SKM-1 (cell line): Measurements from ENCODE around the gene PLTP.

Experiments used
- DNase-seq: peaks from one replicate; lab custom pipeline; 2025; ENCODE audit not compliant: unreplicated experiment; lab: John Stamatoyannopoulos, UW

Gene PLTP

DNA sequence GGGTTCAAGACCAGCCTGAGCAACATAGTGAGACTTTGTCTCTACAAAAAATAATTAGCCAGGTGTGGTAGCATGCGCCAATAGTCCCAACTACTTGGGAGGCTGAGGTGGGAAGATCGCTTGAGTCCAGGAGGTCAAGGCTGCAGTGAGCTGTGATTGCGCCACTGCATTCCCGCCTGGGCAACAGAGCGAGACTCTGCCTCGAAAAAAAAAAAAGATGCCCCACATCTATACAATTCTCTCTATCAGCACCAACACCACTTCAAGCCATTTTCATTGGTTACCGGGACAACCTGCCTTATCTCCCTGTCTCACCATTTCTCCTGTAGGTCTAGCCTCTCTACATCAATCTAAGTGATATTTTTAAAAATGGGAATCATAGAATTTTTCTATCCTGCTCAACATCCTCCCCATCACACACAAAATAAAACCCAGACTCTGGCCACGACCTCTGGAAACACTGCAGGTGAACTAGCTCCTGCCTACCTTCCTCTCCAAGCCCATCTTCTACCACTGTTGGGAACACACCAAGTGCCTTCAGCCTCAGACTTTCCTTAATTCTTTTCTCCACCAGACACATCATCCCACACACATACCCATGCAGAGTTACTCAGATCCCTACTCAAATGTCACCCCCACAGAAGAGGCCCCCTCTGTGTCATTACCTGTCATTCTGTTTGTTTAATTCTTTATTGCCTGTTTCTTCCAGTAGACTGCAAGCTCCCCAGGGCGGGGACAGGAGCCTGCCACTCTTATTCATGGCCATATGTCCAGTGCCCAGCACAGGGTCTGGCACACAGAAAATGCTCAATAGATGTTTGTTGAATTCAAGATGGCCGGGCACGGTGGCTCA is 9.6 kb upstream of the PLTP start:
- DNase-seq: no peak

DNA sequence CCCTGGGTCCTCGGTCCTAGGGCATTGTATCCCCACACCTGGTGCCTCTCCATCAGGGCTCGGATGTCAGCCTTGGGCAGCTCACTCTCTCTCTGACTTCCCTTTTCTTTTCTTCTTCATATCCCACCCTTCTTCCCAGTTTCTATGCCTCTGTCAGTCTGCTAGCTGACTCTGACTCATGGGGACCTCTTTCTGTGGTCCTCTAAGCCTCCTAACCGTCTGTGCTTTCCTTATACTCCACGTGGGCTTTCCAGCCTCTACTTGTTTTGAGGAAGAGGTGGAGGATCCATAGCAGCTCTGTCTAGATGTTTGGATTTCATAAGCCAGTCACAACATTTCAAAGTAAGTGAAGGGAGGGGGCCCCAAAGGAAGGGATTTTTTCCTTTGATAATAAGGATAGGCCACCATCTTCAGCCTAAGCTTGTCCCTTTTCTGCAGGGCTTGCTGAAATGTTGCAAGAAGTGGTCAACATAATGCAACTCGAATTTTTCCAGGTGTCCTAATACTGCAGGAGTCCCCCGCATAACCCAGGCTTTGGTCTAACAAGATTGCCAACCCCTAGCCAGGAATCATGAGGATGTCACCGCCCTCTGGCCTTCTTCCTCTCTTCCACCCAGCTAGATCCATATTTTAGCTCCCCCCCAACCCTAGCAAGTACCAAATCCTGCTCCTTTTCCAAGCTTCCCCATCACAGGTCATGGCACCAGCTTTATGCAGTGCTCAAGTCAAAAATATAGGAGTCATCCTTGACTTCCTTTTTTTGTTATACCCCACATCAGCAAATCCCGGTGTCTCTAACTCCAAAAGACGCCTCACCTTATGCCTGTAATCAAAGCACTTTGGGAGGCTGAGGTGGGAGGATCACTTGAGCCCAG is 8.7 kb upstream of the PLTP start:
- DNase-seq: no peak

DNA sequence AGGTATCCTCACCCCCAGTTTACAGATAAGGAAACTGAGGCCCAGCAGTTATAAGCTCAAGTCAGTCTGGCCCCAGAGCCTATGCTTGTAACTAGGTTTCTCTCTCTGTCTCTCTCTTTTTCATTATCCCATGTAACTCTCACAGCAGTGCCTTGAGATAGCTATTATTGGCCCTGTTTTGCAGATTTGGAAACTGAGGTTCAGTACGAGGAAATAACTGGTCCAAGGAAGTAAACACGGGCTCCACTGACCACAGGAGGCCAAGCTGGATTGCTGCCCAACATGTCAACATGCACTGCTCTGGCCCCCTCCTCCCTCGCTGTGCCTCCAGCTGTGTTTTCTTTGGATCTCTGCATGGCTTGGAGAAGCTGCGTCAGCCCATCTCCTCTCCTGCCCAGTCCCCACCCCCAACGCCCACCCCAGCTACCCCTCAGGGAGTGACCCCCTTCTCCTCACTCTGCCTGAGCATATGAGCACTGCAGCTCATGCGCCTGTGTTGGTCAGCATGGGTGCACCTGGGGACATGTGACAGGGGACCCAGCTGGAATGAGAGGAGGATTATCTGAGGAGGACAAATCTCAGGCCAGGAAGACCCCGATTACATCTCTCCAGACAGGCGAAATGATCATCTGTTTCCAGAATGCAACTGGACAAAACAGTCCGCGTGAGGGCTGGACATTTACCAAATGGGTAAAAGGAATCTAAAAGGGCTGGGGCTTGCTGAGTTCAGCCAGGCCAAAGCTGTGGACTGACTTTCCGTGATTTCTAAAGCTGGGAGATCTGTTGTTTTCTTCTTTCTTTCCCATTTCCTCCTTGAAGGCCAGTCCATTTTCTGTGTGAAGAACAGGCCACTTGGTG is 7.8 kb upstream of the PLTP start:
- no peak for DNase-seq

DNA sequence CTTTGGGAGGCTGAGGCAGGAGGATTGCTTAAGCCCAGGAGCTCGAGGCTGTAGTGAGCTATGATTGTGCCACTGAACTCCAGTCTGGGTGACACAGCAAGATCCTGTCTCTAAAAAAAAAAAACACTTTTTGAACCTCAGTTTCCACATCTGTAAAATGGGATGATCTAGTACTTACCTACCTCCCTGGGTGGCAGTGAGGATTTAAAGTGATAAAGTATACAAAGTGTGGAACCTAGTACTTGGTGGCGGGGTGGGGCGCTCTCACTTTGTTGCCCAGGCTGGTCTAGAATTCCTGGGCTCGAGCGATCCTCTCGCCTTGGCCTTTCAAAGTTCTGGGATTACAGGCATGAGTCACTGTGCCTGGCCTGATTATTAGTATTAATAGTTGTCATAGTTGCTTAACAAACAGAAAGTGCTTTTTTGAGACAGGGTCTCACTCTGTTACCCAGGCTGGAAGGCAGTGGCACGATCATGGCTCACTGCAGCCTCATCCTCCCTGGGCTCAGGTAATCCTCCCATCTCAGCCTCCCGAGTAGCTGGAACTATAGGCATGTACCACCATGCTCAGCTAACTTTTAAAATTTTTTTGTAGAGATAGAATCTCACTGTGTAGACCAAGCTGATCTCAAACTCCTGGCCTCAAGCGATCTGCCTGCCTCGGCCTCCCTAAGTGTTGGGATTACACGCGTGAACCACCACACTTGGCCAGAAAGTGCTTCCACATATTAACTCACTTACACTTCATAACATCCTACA is 7.0 kb upstream of the PLTP start:
- DNase-seq: no peak

DNA sequence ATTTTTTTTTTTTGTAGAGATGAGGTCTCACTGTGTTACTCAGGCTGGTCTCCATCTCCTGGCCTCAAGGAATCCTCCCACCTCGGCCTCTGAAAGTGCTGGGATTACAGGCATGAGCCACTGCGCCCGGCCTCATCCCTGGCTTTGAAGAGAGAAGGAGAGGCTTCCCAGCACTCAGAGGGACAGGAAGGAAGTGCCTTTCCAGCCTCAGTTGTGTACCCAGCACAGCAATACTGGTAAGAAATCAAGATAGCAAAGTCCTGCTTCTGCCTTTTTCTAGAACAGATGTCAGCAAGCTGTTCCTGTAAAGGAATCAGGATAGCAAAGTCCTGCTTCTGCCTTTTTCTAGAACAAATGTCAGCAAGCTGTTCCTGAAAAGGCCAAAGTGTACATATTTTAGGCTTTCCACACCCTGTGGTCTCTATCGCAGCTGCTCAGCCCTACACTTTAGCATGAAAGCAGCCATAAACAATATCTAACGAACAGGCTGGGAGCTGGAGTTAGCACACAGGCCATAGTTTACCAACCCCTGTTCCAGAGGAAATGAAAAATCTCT is 6.3 kb upstream of the PLTP start:
- DNase-seq: no peak

DNA sequence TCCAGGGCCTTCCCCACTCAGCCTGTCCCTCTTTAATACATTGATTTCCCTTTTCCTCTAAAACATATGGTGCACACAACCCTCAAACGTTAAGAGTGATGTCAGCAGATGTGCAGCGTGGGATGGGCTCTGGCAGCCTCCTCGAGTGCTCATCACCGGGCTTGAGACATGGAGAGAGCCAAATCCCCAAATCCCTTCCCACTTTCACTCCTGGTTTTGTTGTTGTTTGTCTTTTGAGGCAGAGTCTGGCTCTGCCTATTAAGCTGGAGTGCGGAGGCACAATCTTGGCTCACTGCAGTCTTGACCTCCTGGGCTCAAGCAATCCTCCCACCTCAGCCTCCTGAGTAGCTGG is 5.8 kb upstream of the PLTP start:
- no peak for DNase-seq

DNA sequence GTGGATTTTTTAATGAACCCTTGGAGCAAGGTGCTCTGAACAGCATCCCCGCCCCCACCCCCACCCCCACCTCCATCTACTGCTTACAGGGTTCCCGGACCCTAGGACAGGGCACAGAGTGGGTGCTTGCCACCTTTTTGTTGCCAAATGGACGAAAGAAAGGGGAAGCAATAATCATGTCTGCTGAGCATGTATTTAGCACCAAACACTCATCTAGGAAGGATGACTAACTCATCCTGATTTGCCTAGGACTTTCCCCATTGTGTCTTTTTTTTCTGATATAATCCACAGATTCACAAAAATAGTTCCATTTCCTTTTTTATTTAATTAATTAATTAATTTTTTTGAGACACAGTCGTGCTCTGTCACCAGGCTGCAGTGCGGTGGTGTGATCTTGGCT is 1.2 kb upstream of the PLTP start:
- DNase-seq: no peak

DNA sequence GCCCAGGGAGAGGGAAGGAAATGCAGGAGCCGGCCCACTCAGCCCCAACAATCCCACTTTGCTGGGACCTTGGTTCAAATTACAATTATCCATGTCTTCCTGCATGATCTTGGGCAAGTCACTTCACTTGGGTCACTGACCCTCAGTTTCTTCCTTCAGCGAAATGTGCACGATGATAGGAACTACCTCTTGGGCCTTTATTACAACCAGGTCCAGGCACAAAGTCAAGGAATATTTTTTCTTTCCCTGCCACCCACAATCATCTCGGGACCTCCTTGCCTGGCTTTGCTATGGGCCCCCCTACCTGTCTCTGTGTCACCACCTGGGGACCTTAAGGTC is 358 bp upstream of the PLTP start:
- DNase-seq: no peak

DNA sequence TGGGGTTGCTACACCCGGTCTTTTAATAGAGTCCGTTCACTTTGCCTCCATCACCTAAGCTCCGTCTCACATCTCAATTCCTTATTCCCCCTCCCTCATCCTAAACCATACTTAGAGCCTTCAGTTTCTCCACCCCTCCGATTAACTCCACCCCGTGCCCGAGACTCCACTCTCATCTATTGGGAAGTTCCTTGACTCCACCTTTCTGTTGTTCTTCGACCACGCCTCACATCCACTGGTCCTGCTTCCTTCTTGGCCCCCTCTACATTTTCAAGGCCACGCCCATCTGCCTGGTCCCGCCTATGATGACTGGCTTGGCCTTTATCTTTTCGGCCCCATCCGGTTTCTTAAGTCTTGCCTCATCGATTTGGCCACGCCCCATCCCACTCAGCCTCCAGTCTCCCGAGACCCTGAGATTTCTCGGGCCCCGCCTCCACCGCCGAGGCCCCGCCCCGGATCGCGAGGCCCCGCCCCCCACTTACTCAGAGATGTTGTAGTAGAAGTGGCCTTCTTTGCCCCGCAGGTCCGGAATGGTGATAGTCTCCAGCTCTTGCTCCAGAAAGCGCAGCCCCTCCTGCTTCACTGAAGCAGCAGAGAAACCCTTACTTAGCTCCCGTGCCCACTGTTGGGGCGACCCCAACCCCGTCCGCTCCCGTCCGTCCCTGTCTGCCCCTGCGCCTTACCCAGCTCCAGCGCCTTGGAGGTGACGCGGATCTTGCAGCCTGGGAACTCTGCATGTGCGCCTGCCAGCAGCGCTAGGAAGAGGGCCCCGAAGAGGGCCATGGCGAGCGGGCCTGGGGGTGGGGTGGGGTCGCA is 1.1 kb downstream of the PLTP start:
- peak; percentile 98 for DNase-seq

DNA sequence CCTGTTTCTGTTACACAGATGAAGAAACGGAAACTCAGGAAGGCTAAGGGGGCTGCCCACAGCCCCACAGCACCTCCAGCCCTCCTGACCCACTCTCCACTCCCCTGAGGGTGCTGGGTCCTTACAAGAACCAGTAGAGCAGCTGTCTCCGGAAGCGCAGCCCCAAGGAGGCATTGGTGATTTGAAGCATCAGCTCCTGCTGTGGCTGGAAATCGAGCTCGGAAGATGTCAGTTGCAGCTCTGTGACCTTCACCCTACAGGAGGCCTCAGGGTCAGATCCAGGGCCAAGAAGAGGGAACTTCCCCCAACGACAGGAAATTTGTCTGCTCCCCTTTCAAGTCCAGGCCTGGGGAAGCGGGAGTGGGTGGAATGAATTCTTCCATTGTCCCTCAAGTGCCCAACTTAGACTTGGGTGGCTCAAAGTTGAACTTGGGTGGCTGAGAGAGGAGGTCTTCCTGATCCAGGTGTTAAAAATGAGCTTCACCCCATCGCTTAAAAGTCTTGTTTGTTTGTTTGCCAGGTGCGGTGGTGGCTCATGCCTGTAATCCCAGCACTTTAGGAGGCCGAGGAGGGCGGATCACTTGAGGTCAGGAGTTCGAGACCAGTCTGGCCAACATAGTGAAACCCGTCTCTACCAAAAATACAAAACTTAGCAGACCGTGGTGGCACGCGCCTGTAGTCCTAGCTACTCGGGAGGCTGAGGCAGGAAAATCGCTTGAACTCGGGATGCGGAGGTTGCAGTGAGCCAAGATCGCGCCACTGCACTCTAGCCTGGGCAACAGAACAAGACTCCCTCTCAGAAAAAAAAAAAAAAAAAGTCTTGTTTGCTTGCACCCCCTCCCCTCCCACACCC is 1.9 kb downstream of the PLTP start:
- DNase-seq: no peak

DNA sequence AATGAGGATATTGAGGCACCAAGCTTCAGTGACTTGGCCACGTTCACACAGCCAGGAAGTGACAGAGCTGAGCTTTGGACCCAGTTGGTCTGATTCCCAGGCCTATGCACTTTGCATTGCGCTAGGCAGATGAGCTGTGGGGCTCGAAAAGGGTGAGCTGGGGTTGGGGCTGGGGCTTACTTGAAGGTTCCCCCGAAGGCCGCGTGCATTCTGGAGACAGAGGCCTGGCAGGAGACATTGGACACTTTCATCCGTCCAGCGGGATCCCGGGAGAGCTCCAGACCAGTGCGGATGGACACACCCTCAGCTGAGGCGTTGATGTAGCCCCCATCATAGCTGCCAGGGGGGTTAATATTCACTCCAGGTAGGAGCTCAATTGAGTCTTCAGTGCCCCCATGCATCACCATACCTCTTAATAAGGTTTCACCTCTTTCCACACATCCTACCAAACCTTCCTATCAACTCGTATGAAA is 2.6 kb downstream of the PLTP start:
- no peak for DNase-seq

DNA sequence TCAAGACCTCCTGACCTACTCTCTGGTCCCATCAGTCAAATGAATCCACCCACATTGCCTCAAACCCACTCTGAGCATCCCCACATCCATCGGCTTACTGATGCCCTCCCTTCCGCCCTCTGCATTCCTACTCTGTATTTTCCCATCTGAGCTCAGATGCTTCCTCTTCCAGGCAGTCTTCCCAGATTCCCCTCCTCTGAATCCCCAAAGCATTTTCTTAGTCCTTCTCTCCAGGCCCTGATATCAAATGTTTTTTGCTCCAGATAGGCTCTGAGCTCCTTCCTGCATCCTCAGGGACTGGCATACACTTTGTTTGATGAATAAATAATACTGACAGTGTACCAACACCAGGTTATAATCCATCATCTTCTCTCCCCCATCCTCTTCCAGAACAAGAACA is 3.9 kb downstream of the PLTP start:
- DNase-seq: no peak

DNA sequence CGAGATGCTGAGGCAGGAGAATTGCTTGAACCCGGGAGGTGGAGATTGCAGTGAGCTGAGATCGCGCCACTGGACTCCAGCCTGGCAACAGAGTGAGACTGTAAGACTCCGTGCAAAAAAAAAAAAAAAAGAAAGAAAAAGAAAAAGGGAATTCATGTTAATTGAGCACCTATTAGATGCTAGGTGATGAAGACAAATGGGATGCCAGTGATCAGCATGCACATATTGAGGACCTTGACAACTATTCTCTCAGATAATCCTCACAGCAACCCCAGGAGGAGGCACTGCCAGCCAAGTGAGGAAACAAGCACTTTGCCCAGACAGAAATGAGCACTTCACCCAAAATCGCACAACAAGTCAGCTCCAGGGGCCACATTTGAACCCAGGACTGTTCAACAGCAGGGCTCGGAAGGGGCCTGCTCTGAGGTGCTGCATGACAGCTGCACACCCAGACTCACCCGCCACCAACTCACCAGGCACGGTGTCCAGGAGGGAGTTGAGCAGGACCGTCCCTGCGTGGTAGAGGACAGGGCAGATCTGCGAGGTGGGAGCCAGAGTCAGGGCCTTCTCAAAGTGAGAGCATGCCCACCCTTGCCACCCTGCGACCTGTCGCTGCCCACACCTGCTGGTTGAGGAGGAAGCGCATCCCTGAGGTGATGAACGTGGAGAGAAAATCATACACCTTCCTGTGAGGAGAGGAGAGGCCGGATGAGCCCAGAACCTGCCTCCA is 4.6 kb downstream of the PLTP start:
- no peak for DNase-seq

DNA sequence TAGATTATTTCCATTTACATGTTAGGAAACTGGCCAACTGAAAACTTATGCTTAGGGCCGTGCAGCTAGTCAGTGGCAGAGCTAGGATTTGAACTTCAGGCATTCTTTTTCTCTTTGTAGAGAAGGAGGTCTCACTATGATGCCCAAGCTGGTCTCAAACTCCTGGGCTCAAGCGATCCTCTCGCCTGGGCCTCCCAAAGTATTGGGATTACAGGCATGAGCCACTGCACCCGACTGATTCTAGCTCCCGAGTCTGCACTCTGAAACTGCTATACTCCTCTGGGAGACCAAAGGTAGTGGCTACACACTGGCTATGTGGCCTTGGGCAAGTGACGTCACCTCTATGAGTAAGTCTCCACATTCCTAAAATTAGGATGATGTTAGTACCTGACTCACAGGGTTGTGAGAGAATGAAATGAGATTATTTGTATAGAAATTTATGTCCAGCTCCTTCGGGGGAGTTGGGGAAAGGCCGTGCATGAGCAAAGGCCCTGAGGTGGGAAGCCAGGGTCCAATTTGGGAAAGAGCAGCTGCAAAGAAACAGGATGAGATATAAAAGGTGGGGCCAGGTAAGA is 6.4 kb downstream of the PLTP start:
- DNase-seq: no peak

DNA sequence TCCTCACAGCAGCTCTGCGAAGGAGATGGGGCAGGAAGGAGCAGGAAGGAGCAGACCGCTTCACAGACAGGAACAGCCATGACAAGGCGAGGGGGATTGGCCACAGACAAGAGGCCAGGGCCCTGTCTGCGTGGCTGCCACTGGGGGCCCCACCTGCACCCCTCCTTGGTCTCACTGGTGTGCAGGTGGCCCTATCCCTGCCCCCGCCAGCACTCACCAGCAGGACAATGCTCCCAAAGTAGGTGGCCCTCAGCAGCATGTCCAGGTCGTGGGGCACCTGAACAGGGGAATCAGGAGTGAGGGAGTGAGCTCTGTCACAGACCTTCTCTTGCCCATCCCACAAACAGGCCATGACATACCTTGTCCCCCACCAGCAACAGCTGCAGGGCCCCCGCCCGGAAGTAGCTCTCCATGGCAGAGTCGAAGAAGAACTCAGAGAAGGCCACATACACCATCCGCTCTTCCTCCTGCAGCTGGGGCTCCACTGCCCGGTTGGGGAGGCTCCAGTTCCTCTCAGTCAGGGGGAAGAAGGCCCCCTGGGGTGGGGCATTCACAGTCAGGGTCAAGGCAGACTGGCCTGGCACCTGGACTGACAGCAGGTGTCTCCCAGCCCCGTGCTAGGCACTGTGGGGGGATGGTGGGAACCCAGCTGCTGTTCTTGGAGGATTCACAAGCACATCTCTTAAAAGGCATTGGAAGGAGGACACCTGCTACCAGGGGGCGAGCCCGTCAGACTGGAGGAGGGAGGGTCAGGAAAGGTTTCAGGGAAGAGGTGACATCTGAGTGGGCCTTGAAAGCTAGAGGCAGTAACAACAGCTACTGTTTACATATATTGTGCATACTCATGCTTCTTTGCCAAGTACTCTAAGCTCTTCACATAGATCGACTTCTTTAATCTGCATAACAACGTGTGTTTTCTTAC is 7.1 kb downstream of the PLTP start:
- DNase-seq: no peak

DNA sequence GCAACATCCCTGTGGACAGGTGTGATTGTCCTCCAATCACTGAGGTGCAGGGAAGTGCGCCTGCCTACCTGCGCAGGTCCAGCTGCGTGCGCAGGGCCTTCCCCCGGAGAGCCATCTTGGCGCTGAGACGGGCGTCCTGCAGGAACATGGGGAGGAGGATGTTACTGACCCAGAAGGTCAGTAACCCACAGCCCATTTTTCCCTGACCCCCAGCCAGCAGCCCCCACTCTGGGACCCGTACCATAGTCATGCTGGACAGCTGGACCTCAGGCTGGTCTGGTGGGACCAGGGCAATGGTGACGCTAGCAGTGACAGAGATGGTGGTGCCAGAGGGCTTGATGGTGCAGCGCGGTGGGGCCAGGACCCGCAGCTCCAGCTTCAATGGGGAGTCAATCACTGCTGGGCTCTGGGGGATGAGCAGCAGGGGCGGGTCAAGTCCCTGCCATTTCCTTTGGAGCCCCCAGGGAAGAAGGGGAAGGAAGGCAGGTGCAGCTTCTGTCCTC is 9.7 kb downstream of the PLTP start:
- no peak for DNase-seq
